Esophagus squamous epithelium (tissue), 4 donors: Measurements from ENCODE around the gene PPP2R5A.

Experiments
- CTCF ChIP-seq, 6 experiments: fragments of 450-650 bp in 4 of 6; fragments of 200-600 bp in 2 of 6; sonication (generic) in 2 of 6; IDR thresholded peaks; one replicate each; pipeline ENCODE4 v1.5.1; 2016 to 2019; ENCODE audit warnings: antibody characterized with exemption in 6 of 6, mild to moderate bottlenecking in 4 of 6, moderate library complexity in 4 of 6
- POLR2A ChIP-seq, 4 donors: fragments of 450-650 bp; IDR thresholded peaks; one replicate each; pipeline ENCODE4 v1.6.1; 2017; ENCODE audit warnings: antibody characterized with exemption in 4 of 4, mild to moderate bottlenecking in 4 of 4, moderate library complexity in 3 of 4

- TF ChIP-seq CTCF (IDR thresholded peaks at IDR 0.05) (no peak), POLR2A (IDR thresholded peaks at IDR 0.05) (no peak)
Observed at GRCh38 chr1:212289262-212290077, 4.3 kb downstream of the PPP2R5A start.
